ENCODE measurements around the gene THRB. TPM values are rescaled to one million over a fixed set of nuclear protein-coding genes. Genes with fewer than 3 reads are reported as not detected.

THRB gene
- polyA plus RNA-seq, 1 experiment, result 0.83 TPM

- ChIA-PET POLR2A (interaction anchor here (0.6 kb wide), 1 partner anchor 16 kb away, joined by 4 read pairs; no protein-coding TSS in a partner anchor), CTCF (interaction anchor here (1.0 to 1.4 kb wide), 2 partner anchors 12 to 25 kb away, joined by 3 to 4 read pairs; no protein-coding TSS in a partner anchor)
- peak overlapping the region; percentile 59 for H3K4me3 ChIP-seq (ENCODE audit: low read depth, low read length)
- DNase-seq (ENCODE audit: low read depth), result no peak
- TF ChIP-seq CTCF (IDR thresholded peaks at IDR 0.05; ENCODE audit: insufficient read depth, low read depth, low read length), result no peak
- no peaks in the 10 kb centered on the region for H3K36me3 ChIP-seq (ENCODE audit: control insufficient read depth, insufficient read depth, low read length)
- H3K27me3 ChIP-seq (ENCODE audit: control insufficient read depth, insufficient read depth, low read length), result peaks cover 26% of the 10 kb centered on the region
Observed at GRCh38 chr3:24520976-24521419, 26.3 kb upstream of the THRB start.

- no peaks in the 10 kb centered on the region for H3K36me3 ChIP-seq (ENCODE audit: control insufficient read depth, insufficient read depth, low read length)
- ChIA-PET CTCF (interaction anchor here (1.0 kb wide), 1 partner anchor 11 kb away, joined by 3 read pairs; no protein-coding TSS in a partner anchor), POLR2A (no interaction called here)
Observed at GRCh38 chr3:24520101-24520495, 25.4 kb upstream of the THRB start.

GRCh38 chr3:24519368-24520100 lies 24.9 kb upstream of the THRB start:
- H3K27me3 ChIP-seq (ENCODE audit: control insufficient read depth, insufficient read depth, low read length), result peaks cover 26% of the 10 kb centered on the region
- H3K4me3 ChIP-seq (ENCODE audit: low read depth, low read length), result no peak overlapping the region
- no peak for TF ChIP-seq CTCF (IDR thresholded peaks at IDR 0.05; ENCODE audit: insufficient read depth, low read depth, low read length)
- CTCF ChIA-PET, result no interaction called here
- POLR2A ChIA-PET, result no interaction called here
- no peak for DNase-seq (ENCODE audit: low read depth)
- H3K36me3 ChIP-seq (ENCODE audit: control insufficient read depth, insufficient read depth, low read length), result no peaks in the 10 kb centered on the region

More at GRCh38 chr3:24520101-24520495, 25.4 kb upstream of the THRB start:
- peaks cover 26% of the 10 kb centered on the region for H3K27me3 ChIP-seq (ENCODE audit: control insufficient read depth, insufficient read depth, low read length)
- TF ChIP-seq CTCF (IDR thresholded peaks at IDR 0.05; ENCODE audit: insufficient read depth, low read depth, low read length), result no peak
- no peak for DNase-seq (ENCODE audit: low read depth)
- H3K4me3 ChIP-seq (ENCODE audit: low read depth, low read length), result no peak overlapping the region

- Histone ChIP-seq H3K4me3 (ENCODE audit: low read depth, low read length) (no peak overlapping the region), H3K27me3 (ENCODE audit: control insufficient read depth, insufficient read depth, low read length) (peaks cover 26% of the 10 kb centered on the region), H3K36me3 (ENCODE audit: control insufficient read depth, insufficient read depth, low read length) (no peaks in the 10 kb centered on the region)
- no peak for TF ChIP-seq CTCF (IDR thresholded peaks at IDR 0.05; ENCODE audit: insufficient read depth, low read depth, low read length)
- no peak for DNase-seq (ENCODE audit: low read depth)
- POLR2A ChIA-PET, result no interaction called here
- CTCF ChIA-PET, result no interaction called here
Observed at GRCh38 chr3:24518990-24519367, 24.3 kb upstream of the THRB start.

GRCh38 chr3:24514119-24514518 lies 19.5 kb upstream of the THRB start:
- TF ChIP-seq CTCF (IDR thresholded peaks at IDR 0.05; ENCODE audit: insufficient read depth, low read depth, low read length), result no peak
- Histone ChIP-seq H3K27me3 (ENCODE audit: control insufficient read depth, insufficient read depth, low read length) (peaks cover 6% of the 10 kb centered on the region), H3K4me3 (ENCODE audit: low read depth, low read length) (no peak overlapping the region), H3K36me3 (ENCODE audit: control insufficient read depth, insufficient read depth, low read length) (no peaks in the 10 kb centered on the region)
- POLR2A ChIA-PET, result no interaction called here
- CTCF ChIA-PET, result interaction anchor here (0.8 to 1.0 kb wide), 2 partner anchors 17 to 267 kb away, joined by 3 to 4 read pairs; no protein-coding TSS in a partner anchor
- DNase-seq (ENCODE audit: low read depth), result no peak
